Epithelial cell of proximal tubule (primary cell): ENCODE results near the gene ACLY. TPM values are rescaled to one million over a fixed set of nuclear protein-coding genes. Genes with fewer than 3 reads are reported as not detected.

Experiments
- DNase-seq: peaks from one replicate; pipeline ENCODE4 v3.0.0-alpha.2; 2011; ENCODE audit warnings: low read depth
- H3K4me3 ChIP-seq: 2 replicates; pipeline ENCODE4 v1.5.1; 2011; ENCODE audit warnings: low read depth, mild to moderate bottlenecking, low read length
- total RNA-seq: library from RNA; depleted of rRNA; stranded (reverse); fragments of >200 nt; gene quantifications from 2 replicates; pipeline ENCODE4 v1.2.3, GENCODE V29; 2015
- TF ChIP-seq, protein P1 (sequence below): conservative IDR thresholded peaks from 2 replicates; pipeline ENCODE4 v1.5.1; 2012; ENCODE audit warnings: low read depth, mild to moderate bottlenecking, low read length

Gene ACLY
- 193 and 311 TPM in 2 replicates for total RNA-seq

DNA sequence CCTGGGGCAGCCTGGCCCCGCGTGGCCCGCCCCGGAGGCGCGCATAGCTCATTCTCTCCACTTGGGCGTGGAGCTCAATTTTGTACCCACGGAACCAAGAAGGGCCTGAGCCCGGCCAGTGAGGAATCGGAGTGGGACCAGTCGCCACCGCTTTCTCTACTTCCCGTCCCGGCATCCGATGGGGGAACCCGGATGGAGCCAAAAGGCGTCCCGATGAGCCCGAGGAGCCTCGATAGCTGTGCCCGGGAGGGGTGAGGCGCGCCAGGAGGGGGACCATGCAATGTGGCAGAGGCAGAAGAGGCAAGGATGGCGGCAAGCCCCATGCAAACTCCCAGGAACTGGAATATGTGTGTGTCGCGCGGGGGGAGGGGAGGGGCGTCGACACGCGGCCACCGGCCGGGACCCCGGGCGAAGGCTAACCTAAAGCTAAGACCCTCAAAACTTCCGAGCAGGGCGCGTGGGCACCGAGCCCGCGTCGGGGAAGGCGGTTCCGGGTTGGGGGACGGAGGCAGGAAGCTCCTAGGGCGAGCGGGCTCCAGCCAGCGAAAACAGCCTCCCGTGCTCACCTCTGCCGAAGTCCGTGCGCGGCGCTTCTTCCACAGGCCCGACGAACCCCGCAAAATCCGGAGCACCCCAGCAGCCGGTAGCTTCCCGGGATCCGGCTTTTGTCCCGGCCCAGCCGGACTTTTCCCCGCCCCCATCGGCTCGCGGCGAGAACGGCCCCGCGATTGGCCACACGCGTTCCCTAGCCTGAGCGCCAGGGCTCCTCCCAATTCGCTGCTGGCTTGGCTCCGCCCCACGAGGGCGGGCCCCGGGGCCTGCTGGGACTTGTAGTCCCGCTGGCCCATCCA lies at the start of gene ACLY:
TSS of gene ACLY (minus strand) at position 638 of the 851 bp plus-strand sequence. CDS start 5,078 bp downstream, outside the sequence.
- peak within 1 kb of the TSS; percentile 97 for H3K4me3 ChIP-seq
- no peak for DNase-seq
- TF ChIP-seq, protein P1, sequence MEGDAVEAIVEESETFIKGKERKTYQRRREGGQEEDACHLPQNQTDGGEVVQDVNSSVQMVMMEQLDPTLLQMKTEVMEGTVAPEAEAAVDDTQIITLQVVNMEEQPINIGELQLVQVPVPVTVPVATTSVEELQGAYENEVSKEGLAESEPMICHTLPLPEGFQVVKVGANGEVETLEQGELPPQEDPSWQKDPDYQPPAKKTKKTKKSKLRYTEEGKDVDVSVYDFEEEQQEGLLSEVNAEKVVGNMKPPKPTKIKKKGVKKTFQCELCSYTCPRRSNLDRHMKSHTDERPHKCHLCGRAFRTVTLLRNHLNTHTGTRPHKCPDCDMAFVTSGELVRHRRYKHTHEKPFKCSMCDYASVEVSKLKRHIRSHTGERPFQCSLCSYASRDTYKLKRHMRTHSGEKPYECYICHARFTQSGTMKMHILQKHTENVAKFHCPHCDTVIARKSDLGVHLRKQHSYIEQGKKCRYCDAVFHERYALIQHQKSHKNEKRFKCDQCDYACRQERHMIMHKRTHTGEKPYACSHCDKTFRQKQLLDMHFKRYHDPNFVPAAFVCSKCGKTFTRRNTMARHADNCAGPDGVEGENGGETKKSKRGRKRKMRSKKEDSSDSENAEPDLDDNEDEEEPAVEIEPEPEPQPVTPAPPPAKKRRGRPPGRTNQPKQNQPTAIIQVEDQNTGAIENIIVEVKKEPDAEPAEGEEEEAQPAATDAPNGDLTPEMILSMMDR: no peak

DNA sequence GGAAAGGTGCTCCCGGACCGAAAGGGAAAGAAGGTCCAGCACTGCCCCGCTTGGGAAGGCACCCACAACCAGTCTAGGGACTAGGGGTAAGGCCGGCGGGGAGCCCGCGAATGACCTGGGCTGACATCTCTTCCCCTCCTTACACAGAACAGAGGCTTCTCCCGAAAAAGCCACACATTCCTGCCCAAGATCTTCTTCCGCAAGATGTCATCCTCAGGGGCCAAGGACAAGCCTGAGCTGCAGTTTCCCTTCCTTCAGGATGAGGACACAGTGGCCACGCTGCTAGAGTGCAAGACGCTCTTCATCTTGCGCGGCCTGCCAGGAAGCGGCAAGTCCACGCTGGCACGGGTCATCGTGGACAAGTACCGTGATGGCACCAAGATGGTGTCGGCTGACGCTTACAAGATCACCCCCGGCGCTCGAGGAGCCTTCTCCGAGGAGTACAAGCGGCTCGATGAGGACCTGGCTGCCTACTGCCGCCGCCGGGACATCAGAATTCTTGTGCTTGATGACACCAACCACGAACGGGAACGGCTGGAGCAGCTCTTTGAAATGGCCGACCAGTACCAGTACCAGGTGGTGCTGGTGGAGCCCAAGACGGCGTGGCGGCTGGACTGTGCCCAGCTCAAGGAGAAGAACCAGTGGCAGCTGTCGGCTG lies 49.3 kb upstream of the ACLY start:
- H3K4me3 ChIP-seq: peak overlapping the region; percentile 94
- TF ChIP-seq, protein P1: no peak
- DNase-seq: no peak

DNA sequence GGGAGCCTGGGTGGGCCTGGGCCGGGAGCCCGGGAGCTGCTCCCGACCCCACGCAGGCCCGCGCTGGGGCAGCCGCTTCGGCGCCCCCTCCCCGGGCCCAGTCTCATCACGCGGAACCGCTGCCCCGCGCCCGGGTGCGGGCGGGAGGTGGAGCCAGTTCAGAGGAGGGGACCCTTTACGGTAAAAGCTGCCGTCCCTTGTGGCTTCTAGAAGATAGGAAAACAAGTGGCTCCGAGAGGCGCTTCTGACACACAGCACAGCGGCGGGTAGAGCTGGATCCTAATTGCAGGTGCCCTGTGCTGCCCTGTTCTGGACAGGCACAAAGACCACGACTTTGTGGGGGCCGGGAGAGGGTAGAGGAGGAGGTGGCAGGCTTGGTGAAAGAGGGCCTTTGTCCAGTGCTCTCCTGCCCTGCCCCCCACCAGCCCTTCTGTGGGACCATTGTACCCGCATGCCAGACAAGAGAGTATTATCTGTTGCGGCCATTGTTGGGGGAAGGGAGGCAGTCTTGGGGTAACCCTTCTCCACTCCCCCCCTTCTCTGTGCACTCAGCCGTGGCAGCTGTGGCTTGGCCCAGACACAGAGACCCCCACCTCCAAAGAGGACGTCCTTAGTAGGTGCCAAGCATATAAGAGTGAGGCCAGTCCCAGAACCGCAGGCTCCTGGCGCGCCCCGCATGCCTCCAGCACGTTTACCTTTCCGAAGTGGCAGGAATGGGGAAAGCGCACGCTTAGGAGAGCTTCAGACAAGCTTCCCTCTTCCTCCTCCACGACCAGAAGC lies 48.6 kb upstream of the ACLY start:
- DNase-seq: no peak
- TF ChIP-seq, protein P1: no peak
- H3K4me3 ChIP-seq: peak overlapping the region; percentile 94

DNA sequence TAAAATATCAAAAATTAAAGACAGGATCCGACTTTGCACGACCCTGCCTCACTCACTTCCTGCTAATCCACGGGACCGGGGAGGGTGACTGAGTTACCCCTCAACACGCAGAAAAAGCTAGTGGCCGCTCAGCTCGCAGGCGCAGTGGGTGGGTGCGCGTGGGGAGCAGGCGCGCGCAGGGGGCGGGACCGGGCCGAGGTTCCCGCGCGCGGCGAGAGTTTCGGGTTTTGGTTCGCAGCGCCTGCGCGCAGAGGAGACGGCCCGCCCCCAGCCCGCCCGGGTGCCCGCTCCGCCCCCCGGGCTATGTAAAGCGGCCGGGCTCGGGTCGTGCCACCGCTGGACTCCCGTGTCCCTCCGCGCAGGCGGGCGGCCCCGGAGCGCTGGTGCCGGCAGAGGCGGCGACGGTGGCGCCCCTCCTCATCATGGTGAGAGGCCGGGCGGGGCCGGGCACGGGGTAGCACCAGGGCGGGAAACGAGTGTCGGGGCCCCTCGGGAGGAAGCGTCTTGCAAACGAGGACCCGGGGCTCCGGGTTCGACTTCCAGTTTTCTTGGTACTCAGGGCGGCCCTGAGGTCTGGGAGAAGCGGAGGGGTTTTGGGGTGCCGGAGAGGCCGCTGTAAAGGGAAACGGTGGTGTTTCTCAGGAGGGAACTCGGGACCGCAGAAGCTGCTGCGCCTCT lies 47.9 kb upstream of the ACLY start, which contains the start of gene CNP:
TSS of gene CNP (plus strand) at position 333 of the 678 bp plus-strand sequence. CDS start at position 423, 90 bp downstream.
- peak within 1 kb of the TSS; percentile 94 for H3K4me3 ChIP-seq
- no peak for DNase-seq
- TF ChIP-seq, protein P1: no peak

DNA sequence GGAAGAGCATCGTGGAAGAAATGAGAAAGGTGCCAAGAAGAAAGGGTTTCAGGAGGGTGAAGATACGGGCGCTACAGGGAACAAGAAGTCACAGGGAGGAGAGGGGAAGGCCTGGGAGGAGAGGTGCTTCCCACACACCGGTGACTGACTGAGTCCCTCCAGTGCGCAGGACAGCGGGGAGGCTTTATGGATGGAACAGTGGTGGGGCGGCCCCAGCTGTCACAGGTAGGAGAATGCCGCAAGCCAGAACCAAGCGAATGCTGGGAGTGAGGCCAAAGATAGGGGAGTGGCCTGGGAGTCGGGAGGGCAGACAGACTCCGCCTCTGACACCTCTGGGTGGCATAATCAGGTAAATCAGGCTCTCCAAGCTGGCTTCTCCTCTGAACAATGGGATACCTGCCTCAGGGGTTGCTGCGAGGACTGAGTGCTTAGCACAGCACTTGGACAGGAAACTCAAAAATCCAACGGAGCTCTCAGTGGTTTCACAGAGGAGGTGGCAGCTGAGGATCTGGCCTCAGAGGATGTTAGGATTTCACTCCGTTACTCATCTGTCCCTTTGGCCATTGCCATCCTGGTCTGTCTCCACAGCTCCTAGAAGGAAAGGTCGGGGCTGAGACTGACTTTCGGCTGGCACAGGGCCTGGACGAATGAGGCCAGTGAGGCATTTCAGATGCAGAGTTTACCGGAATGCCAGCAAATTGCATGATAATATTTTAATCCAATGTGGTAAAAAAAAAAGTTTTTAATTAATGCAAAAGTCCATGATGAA lies 47.1 kb upstream of the ACLY start:
- TF ChIP-seq, protein P1: no peak
- DNase-seq: no peak
- H3K4me3 ChIP-seq: peak overlapping the region; percentile 94
